Measurements from ENCODE around the gene EVX2. TPM values are rescaled to one million over a fixed set of nuclear protein-coding genes. Genes with fewer than 3 reads are reported as not detected.

EVX2 gene
- total and polyA plus RNA-seq, 2 of the 13 experiments (the other 11 are each of a cell fraction or from before 2014, with no cell fraction given): not detected

- TF ChIP-seq GMEB2 (CRISPR knock-in tag; IDR thresholded peaks at IDR 0.05; ENCODE audit: low read depth) (no peak), MIXL1 (CRISPR knock-in tag; IDR thresholded peaks at IDR 0.05) (no peak), ZNF382 (CRISPR knock-in tag; IDR thresholded peaks at IDR 0.05; ENCODE audit: borderline replicate concordance) (no peak), SAFB2 (CRISPR knock-in tag; IDR thresholded peaks at IDR 0.05; ENCODE audit: borderline replicate concordance, low read depth) (no peak), E2F5 (CRISPR knock-in tag; conservative IDR thresholded peaks at IDR 0.05) (no peak), BRCA1 (CRISPR knock-in tag; IDR thresholded peaks at IDR 0.05) (no peak), REST (IDR thresholded peaks at IDR 0.05; ENCODE audit: borderline replicate concordance in 1 of 2, low read depth in 1 of 2, low read length in 2 of 2) (no peak), ATF1 (CRISPR knock-in tag; IDR thresholded peaks at IDR 0.05) (no peak), ZNF451 (CRISPR knock-in tag; IDR thresholded peaks at IDR 0.05) (no peak), CBX5 (CRISPR knock-in tag; IDR thresholded peaks at IDR 0.05; ENCODE audit: borderline replicate concordance) (no peak), PRPF4 (IDR thresholded peaks at IDR 0.05; ENCODE audit: low read depth, low read length, poor library complexity, severe bottlenecking) (no peak), KDM2A (CRISPR knock-in tag; IDR thresholded peaks at IDR 0.05; ENCODE audit: borderline replicate concordance, low read depth) (peak; percentile 91; the same call in 1 of the 2 replicates), MXD4 (CRISPR knock-in tag; IDR thresholded peaks at IDR 0.05) (no peak), DMAP1 (CRISPR knock-in tag; IDR thresholded peaks at IDR 0.05) (no peak), IKZF5 (CRISPR knock-in tag; IDR thresholded peaks at IDR 0.05) (no peak)
- TF ChIP-seq, protein P1, sequence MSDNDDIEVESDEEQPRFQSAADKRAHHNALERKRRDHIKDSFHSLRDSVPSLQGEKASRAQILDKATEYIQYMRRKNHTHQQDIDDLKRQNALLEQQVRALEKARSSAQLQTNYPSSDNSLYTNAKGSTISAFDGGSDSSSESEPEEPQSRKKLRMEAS (IDR thresholded peaks at IDR 0.05): peak; percentile 43; the same call in 1 of the 2 replicates
- TF ChIP-seq, protein P2, sequence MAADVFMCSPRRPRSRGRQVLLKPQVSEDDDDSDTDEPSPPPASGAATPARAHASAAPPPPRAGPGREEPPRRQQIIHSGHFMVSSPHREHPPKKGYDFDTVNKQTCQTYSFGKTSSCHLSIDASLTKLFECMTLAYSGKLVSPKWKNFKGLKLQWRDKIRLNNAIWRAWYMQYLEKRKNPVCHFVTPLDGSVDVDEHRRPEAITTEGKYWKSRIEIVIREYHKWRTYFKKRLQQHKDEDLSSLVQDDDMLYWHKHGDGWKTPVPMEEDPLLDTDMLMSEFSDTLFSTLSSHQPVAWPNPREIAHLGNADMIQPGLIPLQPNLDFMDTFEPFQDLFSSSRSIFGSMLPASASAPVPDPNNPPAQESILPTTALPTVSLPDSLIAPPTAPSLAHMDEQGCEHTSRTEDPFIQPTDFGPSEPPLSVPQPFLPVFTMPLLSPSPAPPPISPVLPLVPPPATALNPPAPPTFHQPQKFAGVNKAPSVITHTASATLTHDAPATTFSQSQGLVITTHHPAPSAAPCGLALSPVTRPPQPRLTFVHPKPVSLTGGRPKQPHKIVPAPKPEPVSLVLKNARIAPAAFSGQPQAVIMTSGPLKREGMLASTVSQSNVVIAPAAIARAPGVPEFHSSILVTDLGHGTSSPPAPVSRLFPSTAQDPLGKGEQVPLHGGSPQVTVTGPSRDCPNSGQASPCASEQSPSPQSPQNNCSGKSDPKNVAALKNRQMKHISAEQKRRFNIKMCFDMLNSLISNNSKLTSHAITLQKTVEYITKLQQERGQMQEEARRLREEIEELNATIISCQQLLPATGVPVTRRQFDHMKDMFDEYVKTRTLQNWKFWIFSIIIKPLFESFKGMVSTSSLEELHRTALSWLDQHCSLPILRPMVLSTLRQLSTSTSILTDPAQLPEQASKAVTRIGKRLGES (CRISPR knock-in tag; IDR thresholded peaks at IDR 0.05; ENCODE audit: borderline replicate concordance): no peak
Observed at GRCh38 chr2:176096986-176097819, 13.4 kb upstream of the EVX2 start (continued).

Data from HepG2 (cell line).